H1 (cell line): ENCODE results near the gene STEAP1B. TPM values are rescaled to one million over a fixed set of nuclear protein-coding genes. Genes with fewer than 3 reads are reported as not detected.

Experiments
- CTCF ChIA-PET: fragments of 300-600 bp; sonication (Branson Sonifier 250); formaldehyde crosslinking; loops from one replicate; lab custom pipeline; 2021; ENCODE audit not compliant: partially characterized antibody; lab: Charles Lee
- POLR2A ChIA-PET: fragments of 300-600 bp; sonication (Branson Sonifier 250); formaldehyde crosslinking; loops from one replicate; lab custom pipeline; 2021; ENCODE audit warnings: inconsistent platforms; ENCODE audit not compliant: partially characterized antibody; lab: Charles Lee
- DNase-seq, 2 experiments: peaks; one replicate each; pipeline versions ENCODE4 v3.0.0 to v3.0.0-alpha.2; 2010 to 2022; ENCODE audit warnings: low spot score in 2 of 2, low read depth in 1 of 2, mixed read lengths in 1 of 2
- FAIRE-seq: peaks from 2 replicates; lab custom pipeline; 2011; peaks lifted over from hg19 to GRCh38; lab: Jason Lieb, UNC
- H2AFZ ChIP-seq: 2 replicates; pipeline ENCODE4 v1.8.1; 2012; ENCODE audit warnings: low read length, inconsistent platforms
- H2AK5ac ChIP-seq: 2 replicates; pipeline ENCODE4 v1.6.1; 2013; ENCODE audit warnings: low read depth, low read length
- H2BK120ac ChIP-seq: replicated peaks from 2 replicates; pipeline ENCODE3; 2013; ENCODE audit warnings: low read depth, low read length, inconsistent platforms
- H2BK12ac ChIP-seq: 2 replicates; pipeline ENCODE4 v1.6.1; 2013; ENCODE audit warnings: low read depth, low read length
- H2BK15ac ChIP-seq: 2 replicates; pipeline ENCODE4 v1.6.1; 2013; ENCODE audit warnings: low read length
- H2BK20ac ChIP-seq: 2 replicates; pipeline ENCODE4 v1.6.1; 2013; ENCODE audit warnings: low read length
- H2BK5ac ChIP-seq: 2 replicates; pipeline ENCODE4 v1.6.1; 2013; ENCODE audit warnings: low read depth, low read length
- H3K14ac ChIP-seq: 2 replicates; pipeline ENCODE4 v1.6.1; 2013; ENCODE audit warnings: inconsistent platforms; ENCODE audit not compliant: insufficient read length
- H3K18ac ChIP-seq: 2 replicates; pipeline ENCODE4 v1.6.1; 2013; ENCODE audit warnings: low read length; ENCODE audit errors: extremely low read depth
- H3K23ac ChIP-seq: 2 replicates; pipeline ENCODE4 v1.6.1; 2013; ENCODE audit warnings: inconsistent platforms; ENCODE audit not compliant: insufficient read length
- H3K23me2 ChIP-seq: 2 replicates; pipeline ENCODE4 v1.6.1; 2013; ENCODE audit warnings: low read depth, low read length
- H3K27ac ChIP-seq: 2 replicates; pipeline ENCODE4 v1.6.1; 2011; ENCODE audit warnings: low read depth, low read length, inconsistent platforms
- H3K27me3 ChIP-seq, 4 experiments: replicated peaks in 1 of 4; 1 replicate in 1 of 4; 2 replicates in 3 of 4; pipeline versions ENCODE4 v1.6.1 to v1.8.1; 2011 to 2013; ENCODE audit warnings: low read length in 3 of 4, mild to moderate bottlenecking in 3 of 4, inconsistent platforms in 2 of 4, mixed read lengths in 2 of 4, moderate library complexity in 1 of 4; ENCODE audit not compliant: control insufficient read depth in 3 of 4, insufficient read depth in 3 of 4; ENCODE audit errors: extremely low read depth in 1 of 4
- H3K36me3 ChIP-seq, 4 experiments: 2 replicates each; pipeline versions ENCODE4 v1.6.1 to v1.8.1; 2011 to 2013; ENCODE audit warnings: mild to moderate bottlenecking in 4 of 4, low read length in 3 of 4, moderate library complexity in 2 of 4, control low read depth in 1 of 4, inconsistent platforms in 1 of 4; ENCODE audit not compliant: insufficient read depth in 4 of 4, control insufficient read depth in 2 of 4
- H3K4ac ChIP-seq: replicated peaks from 2 replicates; pipeline ENCODE3; 2013; ENCODE audit warnings: low read length, low read depth, mixed read lengths, inconsistent platforms; ENCODE audit not compliant: insufficient read length
- H3K4me1 ChIP-seq, 4 experiments: replicated peaks in 1 of 4; 1 replicate in 1 of 4; 2 replicates in 3 of 4; pipeline versions ENCODE4 v1.6.1 to v1.8.1; 2011 to 2013; ENCODE audit warnings: low read length in 3 of 4, inconsistent platforms in 2 of 4, mixed read lengths in 1 of 4; ENCODE audit not compliant: insufficient read depth in 4 of 4, control insufficient read depth in 3 of 4
- H3K4me2 ChIP-seq, 2 experiments: 2 replicates each; pipeline versions ENCODE4 v1.6.1 to v1.8.1; 2011 to 2013; ENCODE audit warnings: low read depth in 2 of 2, low read length in 2 of 2, control low read depth in 1 of 2, inconsistent platforms in 1 of 2, mild to moderate bottlenecking in 1 of 2; ENCODE audit not compliant: insufficient read depth in 1 of 2
- H3K4me3 ChIP-seq, 4 experiments: fragments of 200-600, 300-600 bp in 1 of 4; sonication (generic), shearing (Covaris generic), sonication (Bioruptor Twin) in 1 of 4; 2 replicates each; pipeline versions ENCODE4 v1.5.1 to v1.8.1; 2011 to 2016; ENCODE audit warnings: low read length in 4 of 4, low read depth in 3 of 4, control low read depth in 2 of 4, inconsistent platforms in 2 of 4, mild to moderate bottlenecking in 2 of 4, mixed read lengths in 1 of 4, moderate library complexity in 1 of 4; ENCODE audit not compliant: insufficient read depth in 2 of 4; ENCODE audit errors: extremely low read depth in 1 of 4
- H3K56ac ChIP-seq: replicated peaks from 2 replicates; pipeline ENCODE3; 2013; ENCODE audit warnings: low read depth, mild to moderate bottlenecking, mixed read lengths, low read length, inconsistent platforms; ENCODE audit not compliant: insufficient read length
- H3K79me1 ChIP-seq: 2 replicates; pipeline ENCODE4 v1.6.1; 2013; ENCODE audit warnings: low read depth, low read length, control low read depth
- H3K79me2 ChIP-seq, 2 experiments: 2 replicates each; pipeline versions ENCODE4 v1.6.1 to v1.8.1; 2012 to 2013; ENCODE audit warnings: low read length in 2 of 2, mild to moderate bottlenecking in 2 of 2, inconsistent platforms in 1 of 2; ENCODE audit not compliant: insufficient read depth in 2 of 2, control insufficient read depth in 1 of 2
- H3K9ac ChIP-seq, 4 experiments: replicated peaks in 1 of 4; 1 replicate in 1 of 4; 2 replicates in 3 of 4; pipeline versions ENCODE4 v1.6.1 to v1.8.1; 2011 to 2013; ENCODE audit warnings: low read depth in 3 of 4, low read length in 3 of 4, control low read depth in 2 of 4, mild to moderate bottlenecking in 2 of 4, moderate library complexity in 2 of 4, inconsistent platforms in 1 of 4; ENCODE audit errors: extremely low read depth in 1 of 4
- H3K9me3 ChIP-seq, 2 experiments: 2 replicates each; pipeline versions ENCODE4 v1.6.1 to v1.8.1; 2012 to 2013; ENCODE audit warnings: mild to moderate bottlenecking in 2 of 2, moderate library complexity in 2 of 2, control low read depth in 1 of 2, inconsistent platforms in 1 of 2, low read depth in 1 of 2, low read length in 1 of 2, mixed read lengths in 1 of 2; ENCODE audit not compliant: insufficient read depth in 2 of 2
- H4K20me1 ChIP-seq, 2 experiments: replicated peaks in 1 of 2; 2 replicates each; pipeline versions ENCODE3 to v1.8.1; 2011 to 2013; ENCODE audit warnings: inconsistent platforms in 2 of 2, low read length in 2 of 2, mild to moderate bottlenecking in 1 of 2; ENCODE audit not compliant: insufficient read depth in 2 of 2, control insufficient read depth in 1 of 2
- H4K5ac ChIP-seq: 2 replicates; pipeline ENCODE4 v1.6.1; 2013; ENCODE audit warnings: low read length, low read depth, mixed read lengths, inconsistent platforms; ENCODE audit not compliant: insufficient read length
- H4K8ac ChIP-seq: 2 replicates; pipeline ENCODE4 v1.8.0; 2013; ENCODE audit warnings: mild to moderate bottlenecking, moderate library complexity, low read length, inconsistent platforms; ENCODE audit not compliant: insufficient read depth; ENCODE audit errors: extremely low read depth
- H4K91ac ChIP-seq: replicated peaks from 2 replicates; pipeline ENCODE3; 2013; ENCODE audit warnings: low read length, mixed read lengths, inconsistent platforms; ENCODE audit not compliant: insufficient read length
- ASH2L ChIP-seq: fragments of 200-600, 300-600 bp; sonication (generic); IDR thresholded peaks from one replicate; pipeline ENCODE4 v1.7.1; 2017; ENCODE audit warnings: low read length
- CBX5 ChIP-seq: fragments of 300-800, 300-1000 bp; sonication (generic); IDR thresholded peaks from 2 replicates; pipeline ENCODE4 v1.7.1; 2016; ENCODE audit warnings: antibody characterized with exemption, low read length, low read depth
- CEBPB ChIP-seq: IDR thresholded peaks from 2 replicates; pipeline ENCODE4 v1.6.1; 2012; ENCODE audit warnings: low read depth, low read length
- KDM4A ChIP-seq: IDR thresholded peaks from one replicate; pipeline ENCODE4 v1.7.1; 2012; ENCODE audit warnings: low read depth, mild to moderate bottlenecking, moderate library complexity, low read length, inconsistent platforms; ENCODE audit not compliant: severe bottlenecking
- MAFK ChIP-seq: IDR thresholded peaks from 2 replicates; pipeline ENCODE4 v1.6.1; 2012; ENCODE audit warnings: low read depth, mild to moderate bottlenecking, improper control_type of control experiment, low read length
- NRF1 ChIP-seq: IDR thresholded peaks from 2 replicates; pipeline ENCODE4 v1.6.1; 2011; ENCODE audit warnings: mild to moderate bottlenecking, low read depth, low read length, improper control_type of control experiment
- RBBP5 ChIP-seq: IDR thresholded peaks from 2 replicates; pipeline ENCODE4 v1.7.1; 2012; ENCODE audit warnings: low read depth, mild to moderate bottlenecking, inconsistent platforms, low read length, moderate library complexity, borderline replicate concordance
- SAP30 ChIP-seq: fragments of 300-600 bp; sonication (generic); IDR thresholded peaks from 2 replicates; pipeline ENCODE4 v1.7.1; 2012; ENCODE audit warnings: low read length, moderate library complexity, mild to moderate bottlenecking, inconsistent platforms; ENCODE audit not compliant: insufficient read depth, insufficient replicate concordance
- SP2 ChIP-seq: IDR thresholded peaks from 2 replicates; pipeline ENCODE4 v1.6.1; 2012; ENCODE audit warnings: mild to moderate bottlenecking, low read length, inconsistent platforms
- WGBS, 2 experiments: shearing (Covaris generic) in 1 of 2; methylation state at CpG; one replicate each; pipeline versions ENCODE4 v1.1.6 to v1.1.7; 2013 to 2015; ENCODE audit warnings: low lambda C conversion rate in 2 of 2, mixed read lengths in 2 of 2, inconsistent platforms in 1 of 2, low coverage in 1 of 2, missing lambda C conversion rate in 1 of 2; ENCODE audit not compliant: insufficient replicate concordance in 2 of 2, insufficient coverage in 1 of 2, insufficient read length in 1 of 2; ENCODE audit errors: extremely low coverage in 1 of 2, missing lambda C conversion rate in 1 of 2; 5-methylcytosine and 5-hydroxymethylcytosine counted together
- polyA plus RNA-seq, 7 experiments: library from polyadenylated mRNA; depleted of rRNA in 3 of 7; stranded (reverse) in 5 of 7; unstranded in 2 of 7; fragments of >200 nt in 5 of 7; fragments of 200-250 nt in 2 of 7; gene quantifications; 1 replicate in 5 of 7; 2 replicates in 1 of 7; 4 replicates in 1 of 7; pipeline versions ENCODE4 v1.2.1 to v1.2.3, GENCODE V29; 2011 to 2013; ENCODE audit warnings: missing spikeins in 2 of 7, mixed read lengths in 2 of 7
- total RNA-seq: library from RNA; stranded (reverse); fragmentation: NEBNext Ultra II Directional; extraction: Animal tissue kit (Norgen Biotek cat#: 25700); gene quantifications from 2 replicates; pipeline ENCODE4 v1.2.1, GENCODE V29; 2021

STEAP1B gene
- total and polyA plus RNA-seq, 2 of the 8 experiments (the other 6 are each of a cell fraction or from before 2014, with no cell fraction given): 5.4 to 8.7 TPM

GRCh38 chr7:22546769-22547168, 46.8 kb upstream of the STEAP1B start:
- POLR2A ChIA-PET: no interaction called here

More at GRCh38 chr7:22546769-22547168, 46.8 kb upstream of the STEAP1B start:
- no peaks in the 10 kb centered on the region for H3K27me3 ChIP-seq
- H3K9ac ChIP-seq: no peak overlapping the region
- H3K4ac ChIP-seq: no peak overlapping the region
- no peak overlapping the region for H2AFZ ChIP-seq
- no peak overlapping the region for H4K8ac ChIP-seq
- TF ChIP-seq RBBP5: no peak
- TF ChIP-seq NRF1: no peak
- TF ChIP-seq ASH2L: no peak
- no peak for TF ChIP-seq SAP30
- TF ChIP-seq SP2: no peak
- TF ChIP-seq MAFK: no peak
- TF ChIP-seq CEBPB: no peak
- TF ChIP-seq KDM4A: no peak
- TF ChIP-seq CBX5: no peak
- H3K79me1 ChIP-seq: no peaks in the 10 kb centered on the region
- H3K36me3 ChIP-seq: no peaks in the 10 kb centered on the region
- no peak overlapping the region for H2BK5ac ChIP-seq
- no peak overlapping the region for H3K14ac ChIP-seq
- no peak overlapping the region for H3K18ac ChIP-seq
- H2AK5ac ChIP-seq: no peak overlapping the region
- no peak overlapping the region for H3K56ac ChIP-seq
- CTCF ChIA-PET: no interaction called here
- H3K79me2 ChIP-seq: no peaks in the 10 kb centered on the region
- no peak overlapping the region for H3K23ac ChIP-seq
- 0 out of 2 replicates have a peak overlapping the region, but pooled peaks have one; percentile 13 for H2BK15ac ChIP-seq
- H2BK120ac ChIP-seq: no peak overlapping the region
- DNase-seq: no peak
- H4K91ac ChIP-seq: no peak overlapping the region
- no peaks in the 10 kb centered on the region for H4K20me1 ChIP-seq
- H3K9me3 ChIP-seq: no peaks in the 10 kb centered on the region
- no peak overlapping the region for H4K5ac ChIP-seq
- H3K4me1 ChIP-seq: peaks cover 0 to 7% (median 3%) of the 10 kb centered on the region in 4 experiments; a peak in 3 of 7 replicates
- no peak overlapping the region for H3K4me3 ChIP-seq
- 90% methylated on average over 3 of the region's 3 CpGs; no CpG with 5 or more reads in 1 of the 2 experiments for WGBS, 2 experiments
- no peak overlapping the region for H3K4me2 ChIP-seq
- H3K23me2 ChIP-seq: peaks cover 5% of the 10 kb centered on the region; the same call in 1 of the 2 replicates
- H3K27ac ChIP-seq: no peak overlapping the region
- no peak overlapping the region for H2BK12ac ChIP-seq
- no peak for FAIRE-seq
- 0 out of 2 replicates have a peak overlapping the region, but pooled peaks have one; percentile 26 for H2BK20ac ChIP-seq
